Measurements from ENCODE around the gene SCGB1D4.

SCGB1D4 gene

GRCh38 chr11:62273284-62273683, 25.6 kb downstream of the SCGB1D4 start:
- DNase-seq = no peak

GRCh38 chr11:62269654-62270278, 29.1 kb downstream of the SCGB1D4 start, which contains the start of gene SCGB2A2:
SCGB2A2 (plus strand) TSS chr11:62270158; CDS start chr11:62270217, 59 bp downstream.
- no peak for DNase-seq

- DNase-seq = no peak
These were observed 31.3 kb downstream of the SCGB1D4 start for GRCh38 chr11:62267576-62267975.

- DNase-seq = no peak
These were observed 31.8 kb downstream of the SCGB1D4 start for GRCh38 chr11:62267050-62267449.

- DNase-seq = no peak
These were observed 32.3 kb downstream of the SCGB1D4 start for GRCh38 chr11:62266558-62266957.

- no peak for DNase-seq
These were observed 34.9 kb downstream of the SCGB1D4 start for GRCh38 chr11:62264004-62264403.

GRCh38 chr11:62260261-62260953, 38.5 kb downstream of the SCGB1D4 start:
- no peak for DNase-seq

GRCh38 chr11:62256281-62256680, 42.6 kb downstream of the SCGB1D4 start:
- DNase-seq = no peak

GRCh38 chr11:62253999-62254542, 44.8 kb downstream of the SCGB1D4 start:
- no peak for DNase-seq

GRCh38 chr11:62251698-62252097, 47.2 kb downstream of the SCGB1D4 start:
- DNase-seq = no peak
